GM12872 (cell line): Measurements from ENCODE around the gene PHACTR3.

Source experiments
- CTCF ChIP-seq: IDR thresholded peaks from 3 replicates; pipeline ENCODE4 v1.5.1; 2011; ENCODE audit warnings: low read depth, mild to moderate bottlenecking, low read length, moderate library complexity; ENCODE audit not compliant: insufficient read depth

PHACTR3 gene

GRCh38 chr20:59600472-59600871 is 3.9 kb upstream of the PHACTR3 start:
- no peak for TF ChIP-seq CTCF

DNA sequence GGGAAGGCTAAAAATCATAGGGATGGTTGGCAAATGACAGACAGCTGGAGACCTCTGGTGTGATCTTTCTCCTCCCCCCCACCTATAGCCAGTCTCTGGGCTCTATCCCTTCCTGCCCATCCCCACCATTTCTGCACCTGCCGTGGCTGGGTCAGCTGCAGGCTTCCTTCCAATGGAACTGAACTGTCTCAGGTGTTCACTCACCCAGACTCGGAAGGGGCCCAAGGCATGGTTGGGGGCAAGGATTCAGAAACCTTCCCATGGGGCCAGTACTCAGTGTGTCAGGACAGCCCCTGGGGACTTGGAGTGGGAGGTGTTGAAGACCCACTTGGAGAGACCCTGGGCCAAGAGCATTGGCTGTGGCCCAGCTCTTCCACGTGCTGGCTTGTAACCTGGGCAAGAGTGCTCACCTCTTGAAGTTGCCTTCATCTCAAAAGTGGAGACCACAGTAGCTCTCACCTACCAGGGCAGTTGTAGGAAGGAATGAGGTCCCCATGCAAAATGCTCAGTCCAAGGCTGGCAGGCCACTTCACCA is 1.7 kb upstream of the PHACTR3 start:
- no peak for TF ChIP-seq CTCF

GRCh38 chr20:59603176-59603575 is 1.2 kb upstream of the PHACTR3 start:
- TF ChIP-seq CTCF: no peak

DNA sequence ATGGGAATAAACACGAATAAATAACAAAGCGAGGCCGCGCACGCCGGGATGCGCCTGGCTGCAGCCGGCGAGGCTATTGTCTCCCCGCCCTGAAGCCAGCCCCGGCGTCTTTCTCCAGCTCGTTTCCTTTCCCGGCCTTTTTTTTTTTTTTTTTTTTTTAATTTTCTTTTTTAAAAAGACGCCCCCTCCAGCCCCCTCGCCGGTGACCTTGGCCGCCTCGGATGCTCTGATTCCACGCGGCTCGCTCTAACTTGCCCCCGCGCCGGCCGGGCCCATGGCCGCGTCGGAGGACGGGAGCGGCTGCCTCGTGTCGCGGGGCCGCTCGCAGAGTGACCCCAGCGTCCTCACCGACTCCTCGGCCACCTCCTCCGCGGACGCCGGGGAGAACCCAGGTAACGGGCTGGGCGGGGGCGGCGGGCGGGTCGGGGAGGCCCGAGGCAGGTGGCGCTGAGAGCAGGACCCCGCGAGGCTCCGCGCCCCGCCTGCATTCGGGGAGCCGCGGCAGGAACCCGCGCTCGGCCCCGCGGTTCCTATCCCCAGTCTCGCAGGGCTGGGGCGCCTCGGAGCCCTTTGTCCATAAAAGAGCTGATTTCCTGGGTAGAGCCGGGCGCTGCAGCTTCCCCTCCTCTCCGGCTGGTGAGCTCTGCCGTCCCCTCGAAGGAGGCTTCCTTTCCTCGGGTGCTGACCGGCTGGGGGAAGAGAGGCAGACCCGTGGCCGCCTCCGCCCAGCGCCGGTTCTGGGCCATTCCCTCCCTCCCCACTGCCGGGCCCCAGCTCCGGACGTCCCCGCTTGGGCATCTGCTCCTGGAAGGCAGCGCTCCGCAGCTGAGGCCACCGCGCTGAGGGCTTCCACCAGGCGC is 631 bp downstream of the PHACTR3 start:
- TF ChIP-seq CTCF: no peak

GRCh38 chr20:59605601-59606364 is 1.4 kb downstream of the PHACTR3 start:
- no peak for TF ChIP-seq CTCF

DNA sequence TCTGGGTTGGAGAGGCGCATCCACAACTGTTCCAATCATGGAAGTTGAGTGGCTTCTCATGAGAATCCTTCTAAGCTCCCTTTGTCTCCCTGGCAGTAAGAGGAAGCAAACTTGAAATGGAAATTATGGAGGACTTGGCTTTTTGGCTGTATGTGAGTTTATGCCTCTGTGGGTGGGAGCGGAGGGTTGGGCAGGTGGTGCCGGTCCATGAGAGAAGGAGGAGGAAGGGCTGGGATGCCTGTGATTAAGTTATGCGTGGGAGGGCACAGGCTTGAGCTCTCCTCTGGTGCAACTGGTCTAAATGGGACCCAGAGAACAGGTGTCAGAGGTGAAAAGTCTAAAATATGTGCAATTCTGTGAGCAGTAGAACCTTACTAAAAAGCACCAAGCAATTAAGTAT is 2.2 kb downstream of the PHACTR3 start:
- TF ChIP-seq CTCF: no peak

- no peak for TF ChIP-seq CTCF
These were observed 4.1 kb downstream of the PHACTR3 start for GRCh38 chr20:59608396-59608795.
